Measurements from ENCODE around the gene ERBB2. TPM values are rescaled to one million over a fixed set of nuclear protein-coding genes. Genes with fewer than 3 reads are reported as not detected.

ERBB2 gene
- total RNA-seq, 1 donor from 2014 or later = 118 TPM

DNA sequence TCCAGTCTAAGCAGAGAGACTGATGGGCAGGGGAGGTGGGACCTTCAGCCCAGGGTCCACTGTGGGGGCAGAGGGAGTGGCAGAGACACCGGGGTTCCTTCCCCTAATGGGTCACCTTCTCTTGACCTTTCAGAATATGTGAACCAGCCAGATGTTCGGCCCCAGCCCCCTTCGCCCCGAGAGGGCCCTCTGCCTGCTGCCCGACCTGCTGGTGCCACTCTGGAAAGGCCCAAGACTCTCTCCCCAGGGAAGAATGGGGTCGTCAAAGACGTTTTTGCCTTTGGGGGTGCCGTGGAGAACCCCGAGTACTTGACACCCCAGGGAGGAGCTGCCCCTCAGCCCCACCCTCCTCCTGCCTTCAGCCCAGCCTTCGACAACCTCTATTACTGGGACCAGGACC lies 27.7 kb downstream of the ERBB2 start:
- no peak for ATAC-seq

DNA sequence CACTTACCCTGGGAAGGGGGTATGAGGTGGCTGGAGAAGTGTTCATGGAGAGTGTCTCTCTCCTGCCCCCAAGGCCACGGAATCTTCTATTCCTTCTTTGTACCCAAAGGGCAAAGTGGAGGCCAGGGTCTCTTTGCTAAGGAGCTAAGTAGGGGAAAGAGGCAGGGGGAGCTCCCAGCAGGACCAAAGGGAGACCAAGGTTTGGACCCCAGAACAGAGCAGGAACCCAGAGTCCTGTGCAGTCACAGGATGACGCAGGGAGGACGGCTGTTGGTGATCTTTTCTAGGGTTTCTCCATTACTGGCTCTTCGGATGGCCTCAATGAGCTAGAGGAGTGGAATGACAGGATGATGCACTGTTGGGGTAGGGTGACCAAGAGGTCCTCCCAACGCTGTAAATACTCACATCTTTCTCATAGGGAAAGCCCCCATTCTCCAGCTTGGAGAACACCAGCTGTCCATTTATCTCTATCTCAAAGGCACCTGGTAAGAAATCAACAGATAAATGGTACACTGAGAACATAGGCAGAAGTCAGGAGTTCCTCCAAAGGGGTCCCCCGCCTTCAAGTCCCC lies 29.5 kb downstream of the ERBB2 start:
- peak; percentile 1 for ATAC-seq

DNA sequence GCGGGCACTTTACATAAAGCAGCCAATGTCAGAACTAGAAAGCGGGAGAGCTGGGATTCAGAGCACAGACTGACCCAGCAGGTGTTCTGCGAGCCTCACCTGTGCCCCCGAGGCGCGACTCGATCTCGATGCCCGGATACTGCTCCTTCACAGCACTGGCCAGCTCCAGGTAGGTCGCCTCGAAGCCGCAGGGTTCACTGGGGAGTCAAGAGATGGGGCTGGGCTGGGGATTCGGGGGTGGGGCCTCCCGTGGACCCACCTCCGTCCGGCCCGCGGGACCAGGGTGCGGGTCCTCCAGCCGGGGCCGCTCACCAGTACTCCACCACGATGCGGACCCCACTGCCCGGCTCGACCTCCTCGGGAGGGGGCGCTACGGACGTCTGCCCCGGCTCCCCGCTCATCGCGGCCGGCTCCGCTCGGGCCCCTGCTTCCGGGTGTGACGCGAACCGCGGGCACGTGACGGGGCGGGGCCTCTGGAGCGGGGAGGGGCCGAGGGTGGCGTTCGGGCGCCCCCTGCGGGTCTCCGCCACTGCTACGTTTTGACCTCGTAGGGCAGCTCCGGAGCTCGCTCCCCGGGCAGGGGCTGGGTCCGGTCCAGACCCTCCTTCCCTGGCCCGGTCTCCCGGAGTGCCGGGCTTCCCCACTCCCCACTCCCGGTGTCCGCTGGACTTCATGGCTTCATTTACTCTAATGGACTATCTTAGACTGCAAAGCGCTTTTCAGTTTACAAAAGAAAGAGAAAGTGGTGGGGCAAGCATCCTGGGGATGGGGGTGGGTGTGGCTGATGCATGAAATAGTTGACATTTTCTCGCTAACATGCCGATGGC lies 30.4 kb downstream of the ERBB2 start, which contains the start of gene MIEN1:
Gene MIEN1 (minus strand): TSS at position 438 of the 827 bp plus-strand sequence. CDS start 37 bp downstream, at position 401.
- ATAC-seq = peak; percentile 90

- ATAC-seq = no peak
These were observed 32.7 kb downstream of the ERBB2 start for GRCh38 chr17:39732586-39732985.

DNA sequence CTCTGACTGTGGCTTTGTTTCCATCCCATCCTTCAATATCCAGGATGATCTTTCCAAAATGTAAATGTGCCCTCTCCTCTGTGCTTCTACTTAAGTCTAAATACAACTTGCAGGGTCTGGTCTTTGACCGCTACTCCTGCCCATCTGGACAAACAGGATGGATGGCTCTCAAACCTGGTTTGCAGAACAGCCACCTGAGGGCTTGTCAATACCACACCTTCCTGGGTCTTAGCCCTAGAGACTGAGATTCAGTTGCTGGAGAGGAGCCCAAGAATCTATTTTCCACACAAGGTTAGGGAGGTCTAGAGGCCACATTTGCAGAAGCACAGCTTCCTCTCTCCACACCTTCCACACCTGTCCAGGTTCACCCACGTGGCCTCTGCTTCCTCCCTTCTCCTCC lies 36.0 kb downstream of the ERBB2 start:
- no peak for ATAC-seq

- ATAC-seq = no peak
These were observed 36.7 kb downstream of the ERBB2 start for GRCh38 chr17:39736319-39737165.

GRCh38 chr17:39737206-39737759 lies 37.4 kb downstream of the ERBB2 start:
- no peak for ATAC-seq

DNA sequence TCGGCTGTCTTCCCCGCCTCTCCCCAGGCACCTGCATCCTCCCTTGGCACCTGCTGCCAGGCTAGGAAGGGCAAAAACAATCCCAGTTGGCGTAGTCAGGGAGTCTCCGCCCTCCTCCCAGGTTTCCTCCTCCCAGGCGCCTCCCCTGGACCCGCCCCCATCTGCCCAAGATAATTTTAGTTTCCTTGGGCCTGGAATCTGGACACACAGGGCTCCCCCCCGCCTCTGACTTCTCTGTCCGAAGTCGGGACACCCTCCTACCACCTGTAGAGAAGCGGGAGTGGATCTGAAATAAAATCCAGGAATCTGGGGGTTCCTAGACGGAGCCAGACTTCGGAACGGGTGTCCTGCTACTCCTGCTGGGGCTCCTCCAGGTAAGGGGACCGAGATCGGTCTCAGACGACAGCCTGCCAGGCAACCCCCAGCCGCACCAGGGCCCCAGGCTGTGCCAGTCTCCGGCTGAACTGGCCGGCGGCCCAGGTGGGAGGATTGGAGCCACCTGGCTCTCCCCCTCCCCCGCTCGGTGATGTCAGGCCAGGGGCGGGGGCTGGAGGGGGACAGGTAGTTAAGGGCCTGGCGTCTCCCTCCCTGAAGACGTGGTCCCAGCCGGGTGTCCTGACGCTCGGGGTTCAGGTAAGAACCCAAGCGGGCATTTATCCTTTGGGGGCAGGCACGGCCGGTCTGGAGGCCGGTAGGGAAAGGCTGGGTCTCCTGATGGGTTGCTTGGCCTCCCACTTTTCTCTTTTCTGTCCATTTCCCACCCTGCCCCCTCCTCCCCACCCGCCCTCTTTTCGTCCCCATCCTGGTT lies 38.1 kb downstream of the ERBB2 start, which contains the start of gene GRB7:
Gene GRB7 (plus strand): TSS at position 179 of the 808 bp plus-strand sequence. CDS start 4,364 bp downstream, outside the sequence.
- peak; percentile 40 for ATAC-seq

- ATAC-seq = peak; percentile 22
These were observed 38.7 kb downstream of the ERBB2 start for GRCh38 chr17:39738568-39738901.

GRCh38 chr17:39738983-39739884 lies 39.4 kb downstream of the ERBB2 start:
- peak; percentile 63 for ATAC-seq

GRCh38 chr17:39739885-39740356 lies 40.1 kb downstream of the ERBB2 start:
- ATAC-seq = peak; percentile 25

- peak; percentile 73 for ATAC-seq
These were observed 40.7 kb downstream of the ERBB2 start for GRCh38 chr17:39740357-39741111.

DNA sequence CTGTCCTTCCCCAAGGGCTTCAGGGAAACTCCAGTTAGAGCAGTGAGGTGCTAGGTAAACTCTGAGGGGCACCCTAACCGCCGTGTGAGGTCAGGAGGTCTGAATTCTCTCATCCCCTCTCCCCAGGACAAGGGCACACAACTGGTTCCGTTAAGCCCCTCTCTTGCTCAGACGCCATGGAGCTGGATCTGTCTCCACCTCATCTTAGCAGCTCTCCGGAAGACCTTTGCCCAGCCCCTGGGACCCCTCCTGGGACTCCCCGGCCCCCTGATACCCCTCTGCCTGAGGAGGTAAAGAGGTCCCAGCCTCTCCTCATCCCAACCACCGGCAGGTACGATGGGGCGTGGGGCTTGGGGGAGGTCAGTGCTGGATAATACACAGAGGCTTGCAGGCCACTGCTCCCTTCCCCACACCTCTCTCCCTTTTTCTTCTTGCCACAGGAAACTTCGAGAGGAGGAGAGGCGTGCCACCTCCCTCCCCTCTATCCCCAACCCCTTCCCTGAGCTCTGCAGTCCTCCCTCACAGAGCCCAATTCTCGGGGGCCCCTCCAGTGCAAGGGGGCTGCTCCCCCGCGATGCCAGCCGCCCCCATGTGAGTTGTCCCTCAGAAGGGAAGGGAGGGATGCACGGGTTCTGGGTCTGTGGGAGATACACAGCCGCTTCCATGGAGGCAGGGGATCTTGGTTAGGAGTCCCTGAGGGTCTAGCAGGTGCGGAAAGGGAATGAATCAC lies 42.4 kb downstream of the ERBB2 start:
- no peak for ATAC-seq

DNA sequence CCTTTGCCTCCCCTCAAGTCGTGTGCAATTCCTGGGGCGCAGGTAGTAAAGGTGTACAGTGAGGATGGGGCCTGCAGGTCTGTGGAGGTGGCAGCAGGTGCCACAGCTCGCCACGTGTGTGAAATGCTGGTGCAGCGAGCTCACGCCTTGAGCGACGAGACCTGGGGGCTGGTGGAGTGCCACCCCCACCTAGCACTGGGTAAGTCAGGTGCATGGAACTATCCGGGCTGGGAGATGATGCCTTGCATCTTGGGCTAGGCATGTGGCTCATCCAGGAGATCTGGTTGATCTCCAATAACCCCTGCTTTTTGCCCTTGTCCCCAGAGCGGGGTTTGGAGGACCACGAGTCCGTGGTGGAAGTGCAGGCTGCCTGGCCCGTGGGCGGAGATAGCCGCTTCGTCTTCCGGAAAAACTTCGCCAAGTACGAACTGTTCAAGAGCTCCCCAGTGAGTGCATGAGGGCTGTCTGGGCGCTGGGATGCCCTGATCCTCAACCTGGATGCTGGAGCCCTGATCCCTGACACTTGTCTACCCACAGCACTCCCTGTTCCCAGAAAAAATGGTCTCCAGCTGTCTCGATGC lies 43.1 kb downstream of the ERBB2 start:
- ATAC-seq = no peak

GRCh38 chr17:39744075-39744835 lies 44.4 kb downstream of the ERBB2 start:
- no peak for ATAC-seq

GRCh38 chr17:39744836-39745215 lies 45.0 kb downstream of the ERBB2 start:
- ATAC-seq = no peak

DNA sequence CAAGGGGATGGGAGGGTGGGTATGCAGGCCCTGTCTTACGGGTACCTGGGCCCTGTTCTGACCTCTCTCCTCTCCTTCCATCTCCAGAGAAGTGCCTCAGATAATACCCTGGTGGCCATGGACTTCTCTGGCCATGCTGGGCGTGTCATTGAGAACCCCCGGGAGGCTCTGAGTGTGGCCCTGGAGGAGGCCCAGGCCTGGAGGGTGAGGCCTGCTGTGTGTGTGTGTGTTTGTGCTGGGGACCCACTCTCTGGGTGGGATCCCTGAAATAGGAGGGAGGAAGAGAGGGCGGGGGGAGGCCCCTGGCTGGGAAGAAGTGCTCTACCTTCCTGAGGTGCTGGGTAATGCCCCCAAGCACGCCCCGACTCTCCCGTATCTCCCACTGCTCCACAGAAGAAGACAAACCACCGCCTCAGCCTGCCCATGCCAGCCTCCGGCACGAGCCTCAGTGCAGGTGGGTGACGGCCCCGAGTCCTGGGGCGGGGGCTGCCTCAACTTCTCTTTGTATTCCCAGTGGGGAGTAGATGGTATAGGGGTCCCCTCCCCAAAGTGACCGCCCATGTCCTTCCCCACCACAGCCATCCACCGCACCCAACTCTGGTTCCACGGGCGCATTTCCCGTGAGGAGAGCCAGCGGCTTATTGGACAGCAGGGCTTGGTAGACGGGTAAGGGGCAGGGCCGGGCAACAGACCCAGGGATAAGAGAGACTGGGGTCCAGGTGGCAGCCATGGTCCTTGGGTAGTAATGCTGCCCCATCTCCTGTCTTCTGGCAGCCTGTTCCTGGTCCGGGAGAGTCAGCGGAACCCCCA lies 45.7 kb downstream of the ERBB2 start:
- no peak for ATAC-seq

Data from esophagus mucosa (tissue), 1 donor.